Sigmoid colon (tissue), 7 donors: Measurements from ENCODE around the gene LAGE3. TPM values are rescaled to one million over a fixed set of nuclear protein-coding genes. Genes with fewer than 3 reads are reported as not detected.

Experiments
- DNase-seq: peaks from one replicate; pipeline ENCODE4 v3.0.0-alpha.2; 2019
- H3K27ac ChIP-seq, 4 donors: fragments of 200-600 bp; sonication (generic); one replicate each; pipeline ENCODE4 v1.5.1; 2016 to 2019; ENCODE audit warnings: mild to moderate bottlenecking in 1 of 4
- H3K27me3 ChIP-seq, 3 donors: fragments of 200-600 bp; sonication (generic); one replicate each; pipeline ENCODE4 v1.5.1; 2019; ENCODE audit warnings: mild to moderate bottlenecking in 1 of 3
- H3K36me3 ChIP-seq, 4 donors: fragments of 200-600 bp; sonication (generic); one replicate each; pipeline ENCODE4 v1.5.1; 2016 to 2019
- H3K4me1 ChIP-seq, 4 donors: fragments of 200-600 bp; sonication (generic); one replicate each; pipeline ENCODE4 v1.5.1; 2017 to 2019
- H3K4me3 ChIP-seq, 4 donors: fragments of 200-600 bp; sonication (generic); one replicate each; pipeline ENCODE4 v1.5.1; 2017 to 2019; ENCODE audit warnings: mild to moderate bottlenecking in 2 of 4, moderate library complexity in 1 of 4
- H3K9me3 ChIP-seq, 4 donors: fragments of 200-600 bp in 3 of 4; sonication (generic) in 3 of 4; one replicate each; pipeline versions ENCODE4 v1.5.1 to v1.6.1; 2013 to 2019
- EP300 ChIP-seq, 4 donors: sonication (generic); formaldehyde crosslinking; IDR thresholded peaks; one replicate each; pipeline ENCODE4 v1.6.1; 2017; ENCODE audit warnings: antibody characterized with exemption in 4 of 4
- POLR2A ChIP-seq, 2 donors: fragments of 450-650 bp; IDR thresholded peaks; one replicate each; pipeline ENCODE4 v1.6.1; 2016; ENCODE audit warnings: antibody characterized with exemption in 2 of 2, mild to moderate bottlenecking in 2 of 2, moderate library complexity in 2 of 2
- POLR2AphosphoS5 ChIP-seq, 4 donors: sonication (generic); formaldehyde crosslinking; IDR thresholded peaks; one replicate each; pipeline ENCODE4 v1.6.1; 2017; ENCODE audit warnings: antibody characterized with exemption in 4 of 4
- WGBS, 2 donors: extraction: QIAGEN DNeasy Blood & Tissue Kit; methylation state at CpG; one replicate each; pipeline ENCODE4 v1.1.7; 2013; 5-methylcytosine and 5-hydroxymethylcytosine counted together
- intact Hi-C: fragments of 100-400 bp; cut with DNase I; formaldehyde crosslinking; loops from one replicate; pipeline ENCODE4 v1.15.1; 2023
- polyA plus RNA-seq, 3 donors: library from polyadenylated mRNA; stranded (reverse); fragments of 200-250 nt; gene quantifications; one replicate each; pipeline ENCODE4 v1.2.3, GENCODE V29; 2013
- total RNA-seq, 4 donors: library from RNA; depleted of rRNA; stranded (reverse); fragments of >200 nt; gene quantifications; one replicate each; pipeline ENCODE4 v1.1.0, GENCODE V29; 2016
- TF ChIP-seq, protein P1 (sequence below), 4 experiments: fragments of 450-650 bp in 3 of 4; fragments of 200-600 bp in 1 of 4; IDR thresholded peaks; one replicate each; pipeline ENCODE4 v1.5.1; 2016 to 2019; ENCODE audit warnings: antibody characterized with exemption in 4 of 4, mild to moderate bottlenecking in 3 of 4, moderate library complexity in 2 of 4
- donor health status: healthy with polysubstance abuse.
- donor health status: Bipolar disorder and iron deficiency.
- donor health status: healthy.

Gene LAGE3
- total and polyA plus RNA-seq, 7 donors: 12.7 to 32.7 (median 21.6) TPM

GRCh38 chrX:154513716-154514115 lies 34.6 kb upstream of the LAGE3 start:
- TF ChIP-seq, protein P1, sequence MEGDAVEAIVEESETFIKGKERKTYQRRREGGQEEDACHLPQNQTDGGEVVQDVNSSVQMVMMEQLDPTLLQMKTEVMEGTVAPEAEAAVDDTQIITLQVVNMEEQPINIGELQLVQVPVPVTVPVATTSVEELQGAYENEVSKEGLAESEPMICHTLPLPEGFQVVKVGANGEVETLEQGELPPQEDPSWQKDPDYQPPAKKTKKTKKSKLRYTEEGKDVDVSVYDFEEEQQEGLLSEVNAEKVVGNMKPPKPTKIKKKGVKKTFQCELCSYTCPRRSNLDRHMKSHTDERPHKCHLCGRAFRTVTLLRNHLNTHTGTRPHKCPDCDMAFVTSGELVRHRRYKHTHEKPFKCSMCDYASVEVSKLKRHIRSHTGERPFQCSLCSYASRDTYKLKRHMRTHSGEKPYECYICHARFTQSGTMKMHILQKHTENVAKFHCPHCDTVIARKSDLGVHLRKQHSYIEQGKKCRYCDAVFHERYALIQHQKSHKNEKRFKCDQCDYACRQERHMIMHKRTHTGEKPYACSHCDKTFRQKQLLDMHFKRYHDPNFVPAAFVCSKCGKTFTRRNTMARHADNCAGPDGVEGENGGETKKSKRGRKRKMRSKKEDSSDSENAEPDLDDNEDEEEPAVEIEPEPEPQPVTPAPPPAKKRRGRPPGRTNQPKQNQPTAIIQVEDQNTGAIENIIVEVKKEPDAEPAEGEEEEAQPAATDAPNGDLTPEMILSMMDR (IDR thresholded peaks at IDR 0.05): no peak
- TF ChIP-seq EP300 (IDR thresholded peaks at IDR 0.05): no peak
- TF ChIP-seq POLR2A (IDR thresholded peaks at IDR 0.05): no peak
- TF ChIP-seq POLR2AphosphoS5 (IDR thresholded peaks at IDR 0.05): no peak
- Histone ChIP-seq H3K27ac (no peak overlapping the region), H3K4me1 (peaks cover 0 to 24% (median 17%) of the 10 kb centered on the region in 4 donors), H3K36me3 (peaks cover 0 to 6% (median 0%) of the 10 kb centered on the region in 4 donors), H3K9me3 (no peaks in the 10 kb centered on the region), H3K4me3 (no peak overlapping the region), H3K27me3 (no peaks in the 10 kb centered on the region)
- intact Hi-C loops: no loop called here
- DNase-seq: no peak
- WGBS, 2 donors: 95 to 99% methylated on average over 2 of the region's 2 CpGs

GRCh38 chrX:154512879-154513553 lies 33.9 kb upstream of the LAGE3 start:
- Histone ChIP-seq H3K4me1 (peaks cover 0 to 22% (median 16%) of the 10 kb centered on the region in 4 donors), H3K4me3 (no peak overlapping the region), H3K9me3 (no peaks in the 10 kb centered on the region), H3K27ac (no peak overlapping the region), H3K36me3 (peaks cover 0 to 7% (median 0%) of the 10 kb centered on the region in 4 donors), H3K27me3 (no peaks in the 10 kb centered on the region)
- no peak for DNase-seq
- TF ChIP-seq, protein P1 (IDR thresholded peaks at IDR 0.05): no peak
- TF ChIP-seq POLR2A (IDR thresholded peaks at IDR 0.05) (no peak), POLR2AphosphoS5 (IDR thresholded peaks at IDR 0.05) (no peak), EP300 (IDR thresholded peaks at IDR 0.05) (no peak)
- 94 to 96% methylated on average over 16 of the region's 16 CpGs for WGBS, 2 donors
- intact Hi-C loops: no loop called here

DNA sequence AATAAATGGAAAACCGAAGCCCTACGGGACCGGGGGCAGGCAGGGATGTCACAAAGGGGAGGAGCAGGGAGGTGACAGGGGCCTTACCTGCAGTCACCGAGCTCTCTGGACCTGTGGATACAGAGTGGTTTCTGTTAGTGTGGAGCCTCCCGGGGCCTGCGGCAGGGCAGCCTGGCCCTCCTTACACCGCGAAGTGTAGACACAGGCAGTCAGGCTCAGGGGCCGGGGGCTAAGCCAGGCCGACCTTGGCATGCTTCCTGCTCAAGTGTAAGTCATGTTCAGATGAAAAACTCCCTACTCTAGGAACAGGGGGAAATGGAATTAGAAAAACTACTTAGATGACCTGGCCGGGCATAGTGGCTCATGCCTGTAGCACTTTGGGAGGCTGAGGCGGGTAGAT lies 32.7 kb upstream of the LAGE3 start:
- Histone ChIP-seq H3K4me3 (no peak overlapping the region), H3K9me3 (no peaks in the 10 kb centered on the region), H3K27ac (no peak overlapping the region), H3K4me1 (peaks cover 0 to 10% (median 5%) of the 10 kb centered on the region in 4 donors), H3K36me3 (peaks cover 0 to 19% (median 0%) of the 10 kb centered on the region in 4 donors), H3K27me3 (no peaks in the 10 kb centered on the region)
- TF ChIP-seq EP300 (IDR thresholded peaks at IDR 0.05) (no peak), POLR2A (IDR thresholded peaks at IDR 0.05) (no peak), POLR2AphosphoS5 (IDR thresholded peaks at IDR 0.05) (no peak)
- TF ChIP-seq, protein P1 (IDR thresholded peaks at IDR 0.05): no peak
- WGBS, 2 donors: 75 to 91% methylated on average over 12 of the region's 12 CpGs
- no peak for DNase-seq
- intact Hi-C loops: no loop called here

DNA sequence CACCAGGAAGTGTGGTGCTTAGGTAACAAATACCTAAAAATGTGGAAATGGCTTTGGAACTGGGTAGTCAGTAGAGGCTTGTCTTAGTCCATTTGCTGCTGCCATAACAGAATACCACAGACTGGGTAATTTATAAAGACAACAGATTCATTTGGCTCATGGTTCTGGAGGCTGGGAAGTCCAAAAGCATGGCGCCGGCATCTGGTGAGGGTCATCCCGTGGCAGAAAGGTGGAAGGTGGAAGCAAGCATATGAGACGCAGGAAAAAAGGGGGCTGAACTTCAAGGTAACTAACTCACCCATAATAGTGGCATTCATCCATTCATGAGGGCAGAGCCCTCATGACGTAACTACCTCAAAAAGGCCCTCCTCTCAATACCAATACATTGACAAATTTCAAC lies 30.4 kb upstream of the LAGE3 start:
- intact Hi-C loops: no loop called here
- Histone ChIP-seq H3K36me3 (peaks cover 0 to 38% (median 0%) of the 10 kb centered on the region in 4 donors), H3K27ac (no peak overlapping the region), H3K4me1 (no peaks in the 10 kb centered on the region), H3K4me3 (no peak overlapping the region), H3K27me3 (no peaks in the 10 kb centered on the region), H3K9me3 (no peaks in the 10 kb centered on the region)
- WGBS, 2 donors: 93 to 97% methylated on average over 5 of the region's 5 CpGs
- TF ChIP-seq POLR2AphosphoS5 (IDR thresholded peaks at IDR 0.05): no peak
- DNase-seq: no peak

- no peak for DNase-seq
- Histone ChIP-seq H3K4me3 (no peak overlapping the region), H3K36me3 (peaks cover 0 to 38% (median 0%) of the 10 kb centered on the region in 4 donors), H3K4me1 (no peaks in the 10 kb centered on the region), H3K9me3 (no peaks in the 10 kb centered on the region), H3K27ac (no peak overlapping the region), H3K27me3 (no peaks in the 10 kb centered on the region)
- 92 to 93% methylated on average over 13 of the region's 13 CpGs for WGBS, 2 donors
- TF ChIP-seq POLR2AphosphoS5 (IDR thresholded peaks at IDR 0.05) (no peak), POLR2A (IDR thresholded peaks at IDR 0.05) (no peak), EP300 (IDR thresholded peaks at IDR 0.05) (no peak)
- TF ChIP-seq, protein P1 (IDR thresholded peaks at IDR 0.05): no peak
- intact Hi-C loops: no loop called here
Observed at GRCh38 chrX:154508384-154508745, 29.3 kb upstream of the LAGE3 start.
